HCT116 (cell line): ENCODE data around the gene PSAP. TPM values are rescaled to one million over a fixed set of nuclear protein-coding genes. Genes with fewer than 3 reads are reported as not detected.
A peak's percentile ranks its signal among the peaks of the same experiment; 100 is the strongest.

Source experiments
- ATAC-seq: fragments of 200-7000 bp; cut with Tn5 transposase; 2 replicates; pipeline ENCODE4 v1.9.1; 2020; ENCODE audit warnings: mild to moderate bottlenecking, moderate library complexity
- BruUV-seq: library from RNA; stranded (reverse); fragments of 400-500 nt; replicated peaks from 2 replicates; lab custom pipeline; 2021; lab: Mats Ljungman, UMichigan
- CTCF ChIA-PET: fragments of 300-600 bp; sonication (Branson Sonifier 250); formaldehyde crosslinking; loops from one replicate; lab custom pipeline; 2021; ENCODE audit warnings: antibody characterized with exemption; lab: Charles Lee
- POLR2A ChIA-PET: fragments of 300-600, 350-600 bp; sonication (Branson Sonifier 250); formaldehyde crosslinking; loops from one replicate; lab custom pipeline; 2021; ENCODE audit warnings: antibody characterized with exemption; lab: Charles Lee
- RAD21 ChIA-PET, 2 experiments: fragments of 300-600 bp; sonication (Branson Sonifier 250); formaldehyde crosslinking; loops; one replicate each; lab custom pipeline; 2023; ENCODE audit warnings: low total read pairs in 2 of 2; ENCODE audit not compliant: uncharacterized antibody in 2 of 2, unreplicated experiment in 2 of 2, low non-redundant PET in 1 of 2; lab: Charles Lee
- DNase-seq: peaks from one replicate; pipeline ENCODE4 v3.0.0-alpha.2; 2010; ENCODE audit warnings: low read depth, low spot score
- H2AFZ ChIP-seq: fragments of 200-600 bp; shearing (Covaris generic), sonication (generic); 2 replicates; pipeline ENCODE4 v1.6.1; 2017; ENCODE audit warnings: low read depth, mixed run types, mixed read lengths, antibody characterized with exemption, low read length; ENCODE audit not compliant: poor library complexity, severe bottlenecking
- H3K27ac ChIP-seq: 2 replicates; pipeline ENCODE4 v1.5.1; 2012; ENCODE audit warnings: low read depth, low read length
- H3K27me3 ChIP-seq: fragments of 200-600 bp; sonication (generic); 2 replicates; pipeline ENCODE4 v1.6.1; 2016; ENCODE audit warnings: mixed run types, low read length, mixed read lengths; ENCODE audit not compliant: insufficient read depth
- H3K36me3 ChIP-seq, 2 experiments: fragments of 200-500 bp in 1 of 2; fragments of 200-600 bp in 1 of 2; sonication (Bioruptor generic) in 1 of 2; sonication (generic) in 1 of 2; 2 replicates each; pipeline versions ENCODE4 v1.5.1 to v1.6.1; 2014 to 2016; ENCODE audit warnings: low read length in 2 of 2, inconsistent platforms in 1 of 2, mixed read lengths in 1 of 2, mixed run types in 1 of 2; ENCODE audit not compliant: insufficient read depth in 2 of 2, control insufficient read depth in 1 of 2
- H3K4me1 ChIP-seq, 2 experiments: fragments of 200-600 bp in 1 of 2; sonication (generic) in 1 of 2; 2 replicates each; pipeline versions ENCODE4 v1.5.1 to v1.6.1; 2012 to 2017; ENCODE audit warnings: low read length in 2 of 2, inconsistent platforms in 1 of 2, mild to moderate bottlenecking in 1 of 2, mixed read lengths in 1 of 2, mixed run types in 1 of 2, moderate library complexity in 1 of 2; ENCODE audit not compliant: insufficient read depth in 2 of 2, control insufficient read depth in 1 of 2
- H3K4me2 ChIP-seq: fragments of 200-600 bp; sonication (generic); 2 replicates; pipeline ENCODE4 v1.6.1; 2017; ENCODE audit warnings: mixed run types, low read length, mixed read lengths
- H3K4me3 ChIP-seq, 2 experiments: fragments of 200-600 bp in 1 of 2; sonication (generic) in 1 of 2; replicated peaks in 1 of 2; 2 replicates each; pipeline ENCODE4 v1.5.1; 2011 to 2016; ENCODE audit warnings: low read length in 2 of 2, control low read depth in 1 of 2, low read depth in 1 of 2, mild to moderate bottlenecking in 1 of 2, mixed read lengths in 1 of 2, mixed run types in 1 of 2
- H3K79me2 ChIP-seq: fragments of 200-600 bp; sonication (generic); 2 replicates; pipeline ENCODE4 v1.6.1; 2017; ENCODE audit warnings: mild to moderate bottlenecking, mixed run types, low read length, moderate library complexity, mixed read lengths; ENCODE audit not compliant: insufficient read depth
- H3K9ac ChIP-seq: fragments of 200-600 bp; sonication (generic); 2 replicates; pipeline ENCODE4 v1.6.1; 2016; ENCODE audit warnings: low read length, mixed read lengths
- H3K9me2 ChIP-seq: fragments of 200-600 bp; sonication (generic), shearing (Covaris generic); 2 replicates; pipeline ENCODE4 v1.6.1; 2017; ENCODE audit warnings: mixed run types, mild to moderate bottlenecking, moderate library complexity; ENCODE audit not compliant: insufficient read depth
- H3K9me3 ChIP-seq, 2 experiments: fragments of 200-500 bp in 1 of 2; fragments of 200-600 bp in 1 of 2; sonication (Bioruptor generic) in 1 of 2; sonication (generic) in 1 of 2; 2 replicates each; pipeline ENCODE4 v1.6.1; 2014 to 2017; ENCODE audit warnings: low read length in 2 of 2, mixed read lengths in 2 of 2, inconsistent platforms in 1 of 2, low read depth in 1 of 2, mild to moderate bottlenecking in 1 of 2, mixed run types in 1 of 2, moderate library complexity in 1 of 2; ENCODE audit not compliant: control insufficient read depth in 1 of 2, insufficient read depth in 1 of 2
- H4K20me1 ChIP-seq: fragments of 200-600 bp; sonication (generic), shearing (Covaris generic); 2 replicates; pipeline ENCODE4 v1.6.1; 2017; ENCODE audit warnings: mixed run types, mild to moderate bottlenecking, moderate library complexity; ENCODE audit not compliant: insufficient read depth
- CBX3 ChIP-seq: IDR thresholded peaks from 2 replicates; pipeline ENCODE4 v1.6.1; 2012; ENCODE audit warnings: low read depth
- CEBPB ChIP-seq: IDR thresholded peaks from 2 replicates; pipeline ENCODE4 v1.6.1; 2012; ENCODE audit warnings: low read depth
- CTCF ChIP-seq, 3 experiments: fragments of 200-600 bp in 1 of 3; sonication (generic) in 1 of 3; IDR thresholded peaks in 2 of 3; conservative IDR thresholded peaks in 1 of 3; 2 replicates each; pipeline ENCODE4 v1.5.1; 2012 to 2017; ENCODE audit warnings: low read depth in 2 of 3, low read length in 2 of 3, antibody characterized with exemption in 1 of 3, borderline replicate concordance in 1 of 3, control low read depth in 1 of 3, mild to moderate bottlenecking in 1 of 3, mixed read lengths in 1 of 3, mixed run types in 1 of 3, moderate library complexity in 1 of 3; ENCODE audit not compliant: insufficient read depth in 1 of 3
- EGR1 ChIP-seq: IDR thresholded peaks from 2 replicates; pipeline ENCODE4 v1.6.1; 2012; ENCODE audit warnings: low read depth
- ELF1 ChIP-seq: IDR thresholded peaks from 2 replicates; pipeline ENCODE4 v1.6.1; 2012; ENCODE audit warnings: low read depth, borderline replicate concordance
- EZH2 ChIP-seq: fragments of 200-600 bp; sonication (generic); IDR thresholded peaks from 2 replicates; pipeline ENCODE4 v1.6.1; 2017; ENCODE audit warnings: antibody characterized with exemption, mixed run types
- POLR2A ChIP-seq: IDR thresholded peaks from 2 replicates; pipeline ENCODE4 v1.7.0; 2011; ENCODE audit warnings: borderline replicate concordance; ENCODE audit not compliant: insufficient read depth, insufficient read length; ENCODE audit errors: extremely low read depth
- POLR2AphosphoS5 ChIP-seq: IDR thresholded peaks from 2 replicates; pipeline ENCODE4 v1.6.1; 2011; ENCODE audit warnings: mild to moderate bottlenecking, low read depth, low read length, moderate library complexity
- RAD21 ChIP-seq: IDR thresholded peaks from 2 replicates; pipeline ENCODE4 v1.6.1; 2012; ENCODE audit warnings: low read depth, mild to moderate bottlenecking
- REST ChIP-seq: IDR thresholded peaks from 2 replicates; pipeline ENCODE4 v1.6.1; 2012; ENCODE audit warnings: low read depth
- SIN3A ChIP-seq: IDR thresholded peaks from 2 replicates; pipeline ENCODE4 v1.6.1; 2012; ENCODE audit warnings: low read depth
- SRF ChIP-seq: IDR thresholded peaks from 2 replicates; pipeline ENCODE4 v1.6.1; 2012; ENCODE audit warnings: low read depth
- TCF7L2 ChIP-seq: IDR thresholded peaks from 2 replicates; pipeline ENCODE4 v1.7.0; 2011; ENCODE audit warnings: borderline replicate concordance, inconsistent platforms; ENCODE audit not compliant: insufficient read depth, insufficient read length; ENCODE audit errors: extremely low read depth
- YY1 ChIP-seq: IDR thresholded peaks from 2 replicates; pipeline ENCODE4 v1.6.1; 2011; ENCODE audit warnings: low read length, low read depth, moderate library complexity, mild to moderate bottlenecking; ENCODE audit not compliant: insufficient replicate concordance; ENCODE audit errors: extremely low read depth
- intact Hi-C: fragments of 100-400 bp; cut with micrococcal nuclease; formaldehyde crosslinking; loops from 2 replicates; pipeline ENCODE4 v1.10.0; 2022
- total RNA-seq: library from RNA; stranded (reverse); gene quantifications from one replicate; pipeline ENCODE4 v1.2.1, GENCODE V29; 2021; ENCODE audit not compliant: unreplicated experiment
- TF ChIP-seq, protein P1 (sequence below): IDR thresholded peaks from 2 replicates; pipeline ENCODE4 v1.6.1; 2011; ENCODE audit warnings: mild to moderate bottlenecking, low read length, moderate library complexity; ENCODE audit not compliant: insufficient replicate concordance; ENCODE audit errors: extremely low read depth

The PSAP gene
- total RNA-seq, 1 experiment from 2014 or later, result 444 TPM

DNA sequence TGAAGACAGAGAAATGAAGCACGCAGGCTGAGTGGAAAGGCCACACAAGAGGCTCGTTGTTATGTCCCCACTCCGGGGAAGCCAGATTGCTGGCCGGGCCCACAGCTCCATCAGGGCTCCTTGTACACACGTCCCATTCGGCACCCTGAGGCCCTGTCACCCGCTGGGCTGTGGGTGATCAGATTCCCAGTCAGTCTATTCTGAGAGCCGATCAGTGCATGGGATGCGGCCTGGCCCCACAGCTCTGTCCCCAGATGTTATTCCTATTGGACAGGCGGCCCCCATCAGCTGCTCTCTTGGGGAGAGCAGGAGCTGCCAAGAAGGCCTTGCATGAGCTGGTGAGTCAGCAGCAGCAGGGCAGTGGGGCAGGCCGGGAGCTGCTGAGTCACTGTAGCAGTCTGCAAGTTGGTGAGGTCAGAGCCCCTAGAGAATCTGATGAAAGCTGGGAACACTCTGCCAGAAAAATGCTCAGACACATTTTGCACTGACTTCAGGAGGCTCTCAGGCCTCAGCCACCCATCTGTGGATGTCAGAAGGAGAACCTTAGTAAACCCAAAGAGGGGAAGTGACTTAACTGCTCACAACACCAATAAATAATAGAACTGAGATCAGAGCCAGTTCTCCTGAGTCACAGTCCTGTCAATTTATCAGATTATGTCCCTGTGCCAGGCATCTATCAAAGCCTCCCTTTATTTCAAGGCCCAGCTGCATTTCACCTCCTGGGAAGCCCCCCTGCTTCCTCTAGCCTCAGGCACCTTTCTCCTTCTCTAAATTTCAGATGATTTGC is 9.4 kb upstream of the PSAP start (continued):
- TF ChIP-seq RAD21 (no peak), SRF (no peak), POLR2A (no peak), TCF7L2 (peak; percentile 29), YY1 (peak; percentile 50)

GRCh38 chr10:71857934-71858890 is 7.2 kb upstream of the PSAP start:
- CTCF ChIA-PET, result no interaction called here
- Histone ChIP-seq H3K9ac (no peak overlapping the region), H3K27ac (no peak overlapping the region), H3K36me3 (no peaks in the 10 kb centered on the region), H3K4me1 (peaks cover 32 to 41% of the 10 kb centered on the region in 2 experiments), H3K9me3 (no peaks in the 10 kb centered on the region), H3K4me3 (no peak overlapping the region), H2AFZ (no peak overlapping the region), H3K27me3 (no peaks in the 10 kb centered on the region), H3K4me2 (no peak overlapping the region), H3K9me2 (no peaks in the 10 kb centered on the region), H3K79me2 (no peaks in the 10 kb centered on the region), H4K20me1 (no peaks in the 10 kb centered on the region)
- RAD21 ChIA-PET, result no interaction called here
- no peak for ATAC-seq
- intact Hi-C loops, result no loop called here
- no peak for DNase-seq
- POLR2A ChIA-PET, result interaction anchor here (3.2 to 3.5 kb wide), 2 partner anchors 8 to 14 kb away, joined by 17 to 107 read pairs; partner anchors contain the start of gene PSAP
- no TSS peak for BruUV-seq
- TF ChIP-seq CTCF (IDR thresholded peaks at IDR 0.05 in 2 of 3, conservative IDR thresholded peaks at IDR 0.05 in 1 of 3; ENCODE audit: borderline replicate concordance in 1 of 3, insufficient read depth in 1 of 3, low read depth in 2 of 3, low read length in 2 of 3) (no peak), EZH2 (no peak), REST (no peak), CEBPB (no peak), ELF1 (no peak), POLR2AphosphoS5 (no peak), CBX3 (no peak), EGR1 (no peak), SIN3A (no peak)
- TF ChIP-seq, protein P1, sequence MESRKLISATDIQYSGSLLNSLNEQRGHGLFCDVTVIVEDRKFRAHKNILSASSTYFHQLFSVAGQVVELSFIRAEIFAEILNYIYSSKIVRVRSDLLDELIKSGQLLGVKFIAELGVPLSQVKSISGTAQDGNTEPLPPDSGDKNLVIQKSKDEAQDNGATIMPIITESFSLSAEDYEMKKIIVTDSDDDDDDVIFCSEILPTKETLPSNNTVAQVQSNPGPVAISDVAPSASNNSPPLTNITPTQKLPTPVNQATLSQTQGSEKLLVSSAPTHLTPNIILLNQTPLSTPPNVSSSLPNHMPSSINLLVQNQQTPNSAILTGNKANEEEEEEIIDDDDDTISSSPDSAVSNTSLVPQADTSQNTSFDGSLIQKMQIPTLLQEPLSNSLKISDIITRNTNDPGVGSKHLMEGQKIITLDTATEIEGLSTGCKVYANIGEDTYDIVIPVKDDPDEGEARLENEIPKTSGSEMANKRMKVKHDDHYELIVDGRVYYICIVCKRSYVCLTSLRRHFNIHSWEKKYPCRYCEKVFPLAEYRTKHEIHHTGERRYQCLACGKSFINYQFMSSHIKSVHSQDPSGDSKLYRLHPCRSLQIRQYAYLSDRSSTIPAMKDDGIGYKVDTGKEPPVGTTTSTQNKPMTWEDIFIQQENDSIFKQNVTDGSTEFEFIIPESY, result no peak
